Measurements from ENCODE around the gene LIMD2. TPM values are rescaled to one million over a fixed set of nuclear protein-coding genes. Genes with fewer than 3 reads are reported as not detected.

Gene LIMD2
- total and polyA plus RNA-seq, 2 of the 8 experiments (the other 6 are each of a cell fraction or from before 2014, with no cell fraction given): 72.0 to 77.2 TPM

DNA sequence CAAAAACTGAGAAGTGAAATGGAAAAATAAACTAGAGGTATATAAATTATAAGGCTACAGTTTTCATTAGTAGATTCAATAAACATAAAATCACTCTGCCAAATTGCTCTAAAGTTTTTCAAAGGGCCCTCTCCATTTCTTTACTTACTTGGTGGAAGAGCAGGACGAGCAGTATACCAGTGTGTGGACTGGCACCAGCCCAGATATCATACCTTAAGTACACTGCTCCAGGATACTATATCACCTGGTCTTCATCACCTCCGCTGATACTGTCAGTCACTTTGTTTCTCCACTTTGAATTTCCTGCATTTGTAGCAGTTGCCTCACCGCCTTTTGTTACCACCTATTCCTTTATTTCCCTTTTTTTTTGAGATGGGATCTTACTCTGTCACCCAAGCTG is 40.1 kb downstream of the LIMD2 start (continued):
- TF ChIP-seq CHD7 (IDR thresholded peaks at IDR 0.05; ENCODE audit: insufficient replicate concordance, low read length) (no peak), POU5F1 (IDR thresholded peaks at IDR 0.05; ENCODE audit: low read depth, low read length) (no peak)
